ENCODE measurements around the gene HIGD1B. TPM values are rescaled to one million over a fixed set of nuclear protein-coding genes. Genes with fewer than 3 reads are reported as not detected.

Gene HIGD1B
- total RNA-seq, 4 donors from 2014 or later, result not detected

DNA sequence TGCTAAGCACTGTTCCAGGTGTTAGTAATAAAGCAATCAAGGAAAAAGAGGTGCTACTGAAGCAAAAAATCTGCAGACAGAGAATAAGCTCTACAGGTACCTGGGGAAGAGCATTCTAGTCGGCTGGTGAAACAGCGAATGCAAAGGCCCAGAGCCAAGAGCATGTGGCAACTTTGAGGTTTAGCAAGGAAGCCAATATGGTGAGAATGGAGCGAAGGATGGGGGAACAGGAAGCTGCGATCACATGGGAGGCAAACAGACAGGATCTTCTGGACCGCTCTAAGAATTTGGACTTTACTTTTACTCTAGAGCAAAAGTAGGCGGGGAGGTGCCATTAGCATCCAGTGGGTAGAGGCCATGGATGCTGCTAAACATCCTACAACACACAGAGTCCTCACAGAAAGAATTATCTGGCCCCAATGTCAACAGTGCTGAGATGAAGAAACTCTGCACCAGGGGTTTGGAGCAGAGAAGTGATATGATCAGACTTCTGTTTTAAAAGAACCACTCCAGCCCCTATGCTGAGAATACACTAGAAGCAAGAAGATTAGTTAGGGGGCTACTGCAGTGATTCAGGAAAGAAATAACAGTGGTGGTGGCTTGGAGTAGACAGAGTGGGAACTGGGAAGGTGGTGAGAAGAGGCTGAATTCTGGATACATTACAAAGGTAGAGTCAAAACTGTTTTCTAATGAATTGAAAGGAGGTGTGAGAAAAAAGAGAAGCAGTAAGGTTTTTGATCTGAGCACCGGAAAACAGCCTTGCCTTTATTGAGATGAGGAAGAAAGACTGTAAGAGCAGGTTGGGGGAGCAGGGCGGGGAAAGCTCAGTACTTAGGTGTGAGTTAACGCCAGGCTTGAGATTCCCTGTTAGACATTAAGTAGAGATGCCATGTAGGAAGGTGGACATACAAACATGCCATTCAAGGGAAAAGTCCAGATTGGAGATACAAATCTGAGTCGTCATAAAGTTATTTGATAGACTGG is 40.6 kb downstream of the HIGD1B start:
- DNase-seq (ENCODE audit: low spot score in 2 of 2), result no peak
- WGBS, result 72% methylated on average over 10 of the region's 10 CpGs
- Histone ChIP-seq H3K27me3 (no peaks in the 10 kb centered on the region), H3K4me3 (no peak overlapping the region), H3K9me3 (no peaks in the 10 kb centered on the region), H3K4me1 (no peaks in the 10 kb centered on the region), H3K27ac (no peak overlapping the region), H3K36me3 (peaks cover 63% of the 10 kb centered on the region)
- TF ChIP-seq, protein P1, sequence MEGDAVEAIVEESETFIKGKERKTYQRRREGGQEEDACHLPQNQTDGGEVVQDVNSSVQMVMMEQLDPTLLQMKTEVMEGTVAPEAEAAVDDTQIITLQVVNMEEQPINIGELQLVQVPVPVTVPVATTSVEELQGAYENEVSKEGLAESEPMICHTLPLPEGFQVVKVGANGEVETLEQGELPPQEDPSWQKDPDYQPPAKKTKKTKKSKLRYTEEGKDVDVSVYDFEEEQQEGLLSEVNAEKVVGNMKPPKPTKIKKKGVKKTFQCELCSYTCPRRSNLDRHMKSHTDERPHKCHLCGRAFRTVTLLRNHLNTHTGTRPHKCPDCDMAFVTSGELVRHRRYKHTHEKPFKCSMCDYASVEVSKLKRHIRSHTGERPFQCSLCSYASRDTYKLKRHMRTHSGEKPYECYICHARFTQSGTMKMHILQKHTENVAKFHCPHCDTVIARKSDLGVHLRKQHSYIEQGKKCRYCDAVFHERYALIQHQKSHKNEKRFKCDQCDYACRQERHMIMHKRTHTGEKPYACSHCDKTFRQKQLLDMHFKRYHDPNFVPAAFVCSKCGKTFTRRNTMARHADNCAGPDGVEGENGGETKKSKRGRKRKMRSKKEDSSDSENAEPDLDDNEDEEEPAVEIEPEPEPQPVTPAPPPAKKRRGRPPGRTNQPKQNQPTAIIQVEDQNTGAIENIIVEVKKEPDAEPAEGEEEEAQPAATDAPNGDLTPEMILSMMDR (IDR thresholded peaks at IDR 0.05), result no peak
- TF ChIP-seq EP300 (IDR thresholded peaks at IDR 0.05), result no peak
- TF ChIP-seq POLR2AphosphoS5 (IDR thresholded peaks at IDR 0.05), result no peak
- no peak for TF ChIP-seq POLR2A (IDR thresholded peaks at IDR 0.05)

DNA sequence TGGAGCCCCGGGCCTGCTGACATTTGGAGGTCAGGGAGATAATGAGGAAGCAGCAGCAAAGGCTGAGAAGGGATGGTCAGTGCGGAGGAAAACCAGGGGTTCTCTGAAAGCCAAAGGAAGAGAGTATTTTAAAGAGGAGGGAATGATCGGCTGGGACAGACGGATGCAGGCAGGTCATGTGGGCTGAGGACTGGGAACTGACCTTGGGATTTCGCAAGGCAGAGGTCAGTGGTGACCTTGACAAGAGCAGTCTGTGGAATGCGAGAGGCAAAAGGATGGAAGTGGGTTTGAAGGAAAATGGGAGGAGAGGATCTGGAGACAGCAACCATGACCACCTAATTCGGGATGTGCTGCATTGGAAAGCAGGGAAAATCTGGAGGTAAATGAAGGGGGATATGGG is 41.3 kb downstream of the HIGD1B start:
- no peaks in the 10 kb centered on the region for H3K4me1 ChIP-seq
- H3K4me3 ChIP-seq, result no peak overlapping the region
- H3K36me3 ChIP-seq, result peaks cover 63% of the 10 kb centered on the region
- H3K9me3 ChIP-seq, result no peaks in the 10 kb centered on the region
- 83% methylated on average over 7 of the region's 7 CpGs for WGBS
- TF ChIP-seq POLR2AphosphoS5 (IDR thresholded peaks at IDR 0.05), result no peak
- no peak for TF ChIP-seq EP300 (IDR thresholded peaks at IDR 0.05)
- no peak for TF ChIP-seq POLR2A (IDR thresholded peaks at IDR 0.05)
- TF ChIP-seq, protein P1 (IDR thresholded peaks at IDR 0.05), result no peak
- no peaks in the 10 kb centered on the region for H3K27me3 ChIP-seq
- no peak overlapping the region for H3K27ac ChIP-seq
- DNase-seq (ENCODE audit: low spot score in 2 of 2), result no peak

DNA sequence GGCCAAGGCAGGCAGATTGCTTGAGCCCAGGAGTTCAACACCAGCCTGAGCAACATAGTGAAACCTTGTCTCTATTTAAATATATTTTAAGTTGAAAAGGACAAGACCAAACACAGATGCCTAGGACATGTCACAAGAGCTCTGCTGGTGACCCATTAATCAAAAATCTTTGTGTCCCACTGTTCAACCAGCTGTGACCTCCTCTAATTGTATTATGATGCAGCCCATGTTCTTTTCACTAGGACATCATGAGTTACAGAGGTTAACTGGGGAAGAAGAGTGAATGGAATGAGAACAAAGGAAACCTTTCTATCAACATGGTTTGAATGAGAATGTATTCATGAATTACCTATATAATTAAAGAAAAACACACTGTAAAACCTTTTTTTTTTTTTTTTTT is 44.6 kb downstream of the HIGD1B start:
- Histone ChIP-seq H3K4me3 (no peak overlapping the region), H3K27me3 (no peaks in the 10 kb centered on the region), H3K27ac (no peak overlapping the region), H3K9me3 (no peaks in the 10 kb centered on the region), H3K4me1 (peaks cover 1% of the 10 kb centered on the region), H3K36me3 (peaks cover 37% of the 10 kb centered on the region)
- no peak for DNase-seq (ENCODE audit: low spot score in 2 of 2)
- TF ChIP-seq EP300 (IDR thresholded peaks at IDR 0.05), result no peak

DNA sequence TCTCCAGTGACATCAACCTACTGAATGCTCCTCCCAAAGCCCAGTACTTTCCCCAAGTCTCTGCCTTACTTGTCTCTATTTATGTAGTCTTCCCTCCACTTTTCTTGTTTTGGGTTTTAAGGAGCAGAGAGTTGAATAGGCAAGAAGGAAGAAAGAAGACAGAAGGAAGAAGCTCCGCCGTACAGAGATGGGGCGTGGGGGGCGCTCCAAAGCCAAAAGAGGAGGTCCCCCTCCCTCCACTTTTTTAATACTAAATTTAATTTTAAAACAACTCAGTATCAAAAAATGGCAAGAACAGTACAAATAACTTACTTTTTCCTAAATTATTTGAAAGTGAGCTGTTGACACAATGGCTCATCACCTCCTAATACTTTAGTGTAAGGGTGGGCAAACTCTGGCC is 47.0 kb downstream of the HIGD1B start:
- Histone ChIP-seq H3K4me1 (peaks cover 15% of the 10 kb centered on the region), H3K27ac (no peak overlapping the region), H3K9me3 (no peaks in the 10 kb centered on the region), H3K36me3 (peaks cover 32% of the 10 kb centered on the region), H3K27me3 (no peaks in the 10 kb centered on the region), H3K4me3 (no peak overlapping the region)
- 91% methylated on average over 4 of the region's 4 CpGs for WGBS
- TF ChIP-seq EP300 (IDR thresholded peaks at IDR 0.05) (no peak), POLR2AphosphoS5 (IDR thresholded peaks at IDR 0.05) (no peak), POLR2A (IDR thresholded peaks at IDR 0.05) (no peak)
- TF ChIP-seq, protein P1 (IDR thresholded peaks at IDR 0.05), result no peak
- DNase-seq (ENCODE audit: low spot score in 2 of 2), result no peak

DNA sequence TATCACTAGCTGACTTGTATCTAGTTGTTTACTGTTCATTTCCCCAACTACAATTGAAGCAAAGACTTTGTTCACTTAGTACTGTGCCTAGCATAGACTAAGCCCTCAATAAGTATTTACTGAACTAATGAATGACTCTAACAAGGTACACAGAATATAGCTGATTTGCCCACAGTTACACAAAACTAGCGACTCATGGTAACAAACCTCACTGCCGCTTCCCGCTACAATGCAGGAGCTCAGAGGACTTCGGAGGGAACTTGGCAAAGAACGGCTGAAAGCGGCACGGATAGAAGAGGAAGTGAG is 51.0 kb downstream of the HIGD1B start:
- Histone ChIP-seq H3K27ac (peak overlapping the region; percentile 95), H3K36me3 (peaks cover 7% of the 10 kb centered on the region), H3K9me3 (no peaks in the 10 kb centered on the region), H3K27me3 (no peaks in the 10 kb centered on the region), H3K4me1 (peaks cover 33% of the 10 kb centered on the region), H3K4me3 (peak overlapping the region; percentile 70)
- DNase-seq (ENCODE audit: low spot score in 2 of 2), result no peak
- WGBS, result 0% methylated on average over 7 of the region's 7 CpGs
- no peak for TF ChIP-seq EP300 (IDR thresholded peaks at IDR 0.05)
- TF ChIP-seq, protein P1 (IDR thresholded peaks at IDR 0.05), result no peak
- no peak for TF ChIP-seq POLR2AphosphoS5 (IDR thresholded peaks at IDR 0.05)
- no peak for TF ChIP-seq POLR2A (IDR thresholded peaks at IDR 0.05)

Measured in suprapubic skin (tissue), 4 donors.